Esophagus squamous epithelium (tissue), 5 donors: Measurements from ENCODE around the gene DCST2. TPM values are rescaled to one million over a fixed set of nuclear protein-coding genes. Genes with fewer than 3 reads are reported as not detected.
A peak's percentile ranks its signal among the peaks of the same experiment; 100 is the strongest.

ENCODE experiments used
- DNase-seq: peaks from one replicate; lab custom pipeline; 2025; lab: John Stamatoyannopoulos, UW
- H3K27ac ChIP-seq, 4 donors: fragments of 200-600 bp; sonication (generic); one replicate each; pipeline ENCODE4 v1.5.1; 2016 to 2019; ENCODE audit warnings: mild to moderate bottlenecking in 1 of 4
- H3K27me3 ChIP-seq, 4 donors: fragments of 200-600 bp; sonication (generic); 1 replicate in 3 of 4; 2 replicates in 1 of 4; pipeline versions ENCODE4 v1.5.1 to v1.6.0; 2017 to 2021; ENCODE audit warnings: antibody characterized with exemption in 1 of 4
- H3K36me3 ChIP-seq, 3 donors: fragments of 200-600 bp; sonication (generic); one replicate each; pipeline ENCODE4 v1.5.1; 2016 to 2019
- H3K4me1 ChIP-seq, 3 donors: fragments of 200-600 bp; sonication (generic); one replicate each; pipeline ENCODE4 v1.5.1; 2017 to 2019
- H3K4me3 ChIP-seq, 4 donors: fragments of 200-600 bp; sonication (generic); 1 replicate in 3 of 4; 2 replicates in 1 of 4; pipeline ENCODE4 v1.5.1; 2016 to 2019; ENCODE audit warnings: mild to moderate bottlenecking in 2 of 4, moderate library complexity in 1 of 4
- H3K9me3 ChIP-seq, 3 donors: fragments of 200-600 bp; sonication (generic); one replicate each; pipeline ENCODE4 v1.5.1; 2016 to 2019
- CTCF ChIP-seq, 6 experiments: fragments of 450-650 bp in 4 of 6; fragments of 200-600 bp in 2 of 6; sonication (generic) in 2 of 6; IDR thresholded peaks; one replicate each; pipeline ENCODE4 v1.5.1; 2016 to 2019; ENCODE audit warnings: antibody characterized with exemption in 6 of 6, mild to moderate bottlenecking in 4 of 6, moderate library complexity in 4 of 6
- POLR2A ChIP-seq, 4 donors: fragments of 450-650 bp; IDR thresholded peaks; one replicate each; pipeline ENCODE4 v1.6.1; 2017; ENCODE audit warnings: antibody characterized with exemption in 4 of 4, mild to moderate bottlenecking in 4 of 4, moderate library complexity in 3 of 4
- WGBS, 2 donors: methylation state at CpG; one replicate each; pipeline ENCODE4 v1.1.5; 2018; 5-methylcytosine and 5-hydroxymethylcytosine counted together
- intact Hi-C: fragments of 100-400 bp; cut with DNase I; formaldehyde crosslinking; loops from one replicate; pipeline ENCODE4 v1.15.0; 2022
- total RNA-seq, 4 donors: library from RNA; depleted of rRNA; stranded (reverse); fragments of >200 nt; gene quantifications; one replicate each; pipeline ENCODE4 v1.1.0, GENCODE V29; 2016
- donor health status: DM: yes; HTN: yes; CAD: no.

The DCST2 gene
- total RNA-seq, 4 donors from 2014 or later, result 0.11 to 8.2 (median 0.18) TPM

- H3K36me3 ChIP-seq, result peaks cover 0 to 17% (median 0%) of the 10 kb centered on the region in 3 donors
- intact Hi-C loops, result no loop called here
- TF ChIP-seq CTCF (IDR thresholded peaks at IDR 0.05), result no peak
- no peak for TF ChIP-seq POLR2A (IDR thresholded peaks at IDR 0.05)
- peaks cover 16 to 71% (median 29%) of the 10 kb centered on the region in 3 donors for H3K4me1 ChIP-seq
- H3K9me3 ChIP-seq, result no peaks in the 10 kb centered on the region
- no peaks in the 10 kb centered on the region for H3K27me3 ChIP-seq
- WGBS, 2 donors, result 28 to 39% methylated on average over 2 to 3 of the region's 4 CpGs
- H3K27ac ChIP-seq, result peak overlapping the region in 1 of 4 donors; percentile 20
- H3K4me3 ChIP-seq, result no peak overlapping the region
- DNase-seq, result no peak
These were observed 10.7 kb downstream of the DCST2 start for GRCh38 chr1:155022927-155023236.

GRCh38 chr1:155022136-155022926, 11.2 kb downstream of the DCST2 start:
- peaks cover 0 to 17% (median 0%) of the 10 kb centered on the region in 3 donors for H3K36me3 ChIP-seq
- H3K9me3 ChIP-seq, result no peaks in the 10 kb centered on the region
- no peaks in the 10 kb centered on the region for H3K27me3 ChIP-seq
- intact Hi-C loops, result no loop called here
- no peak for TF ChIP-seq POLR2A (IDR thresholded peaks at IDR 0.05)
- peaks cover 20 to 77% (median 35%) of the 10 kb centered on the region in 3 donors for H3K4me1 ChIP-seq
- no peak for DNase-seq
- no peak overlapping the region for H3K4me3 ChIP-seq
- peak overlapping the region in 1 of 4 donors; percentile 20 for H3K27ac ChIP-seq
- 71 to 74% methylated on average over 6 to 8 of the region's 8 CpGs for WGBS, 2 donors

- TF ChIP-seq POLR2A (IDR thresholded peaks at IDR 0.05), result no peak
- no peak for TF ChIP-seq CTCF (IDR thresholded peaks at IDR 0.05)
- DNase-seq, result no peak
- H3K4me1 ChIP-seq, result peaks cover 42 to 84% (median 50%) of the 10 kb centered on the region in 3 donors
- peak overlapping the region; percentile 32 to 99 (median 70) for H3K27ac ChIP-seq
- H3K4me3 ChIP-seq, result no peak overlapping the region
- WGBS, 2 donors, result 69 to 70% methylated on average over 11 of the region's 11 CpGs
- intact Hi-C loops, result no loop called here
- H3K27me3 ChIP-seq, result no peaks in the 10 kb centered on the region
- peaks cover 11 to 41% (median 20%) of the 10 kb centered on the region in 3 donors for H3K36me3 ChIP-seq
- H3K9me3 ChIP-seq, result no peaks in the 10 kb centered on the region
These were observed 14.0 kb downstream of the DCST2 start for GRCh38 chr1:155019377-155020245.

- peak overlapping the region; percentile 0 to 99 (median 92) for H3K27ac ChIP-seq
These were observed 14.8 kb downstream of the DCST2 start for GRCh38 chr1:155018617-155019348.

More at GRCh38 chr1:155018617-155019348, 14.8 kb downstream of the DCST2 start:
- Histone ChIP-seq H3K9me3 (no peaks in the 10 kb centered on the region), H3K4me1 (peaks cover 50 to 93% (median 58%) of the 10 kb centered on the region in 3 donors), H3K4me3 (no peak overlapping the region), H3K36me3 (peaks cover 16 to 50% (median 28%) of the 10 kb centered on the region in 3 donors), H3K27me3 (no peaks in the 10 kb centered on the region)
- no peak for DNase-seq
- TF ChIP-seq POLR2A (IDR thresholded peaks at IDR 0.05) (no peak), CTCF (IDR thresholded peaks at IDR 0.05) (no peak)
- intact Hi-C loops, result no loop called here
- 83 to 84% methylated on average over 6 of the region's 8 CpGs for WGBS, 2 donors
